Motor neuron (in vitro differentiated cells): ENCODE measurements around the gene ARL16. TPM values are rescaled to one million over a fixed set of nuclear protein-coding genes. Genes with fewer than 3 reads are reported as not detected.
A peak's percentile ranks its signal among the peaks of the same experiment; 100 is the strongest.

Experiments
- ATAC-seq, 8 experiments: fragments of 200-7000 bp; cut with Tn5 transposase; replicated peaks in 6 of 8; 2 replicates each; pipeline ENCODE4 v1.8.0; 2021; ENCODE audit warnings: mild to moderate bottlenecking in 8 of 8, moderate library complexity in 8 of 8
- H3K27ac ChIP-seq, 2 donors: fragments of 250-450 bp; sonication (Bioruptor Pico); 2 replicates each; pipeline ENCODE4 v1.9.0; 2021; ENCODE audit warnings: antibody characterized with exemption in 2 of 2, mild to moderate bottlenecking in 2 of 2, moderate library complexity in 1 of 2
- H3K4me1 ChIP-seq, 2 donors: fragments of 250-450 bp; sonication (Bioruptor Pico); replicated peaks in 1 of 2; 2 replicates each; pipeline ENCODE4 v1.6.1; 2021; ENCODE audit warnings: antibody characterized with exemption in 2 of 2, mild to moderate bottlenecking in 2 of 2, moderate library complexity in 1 of 2
- H3K4me3 ChIP-seq, 5 donors: fragments of 250-450 bp; sonication (Bioruptor Pico); 2 replicates each; pipeline ENCODE4 v1.9.0; 2021; ENCODE audit warnings: antibody characterized with exemption in 5 of 5, mild to moderate bottlenecking in 5 of 5, moderate library complexity in 4 of 5
- WGBS, 10 experiments: fragments of 450-650 bp; shearing (Covaris generic); methylation state at CpG; one replicate each; pipeline ENCODE4 v1.0.0; 2022; 5-methylcytosine and 5-hydroxymethylcytosine counted together
- in situ Hi-C, 9 experiments: fragments of 400-800 bp; cut with MboI; loops; one replicate each; pipeline ENCODE4 v1.15.0; 2021; ENCODE audit warnings: low sequenced_read_pairs in 9 of 9, low pct_unique_long_range_greater_than_20kb in 2 of 9; ENCODE audit not compliant: unreplicated experiment in 9 of 9
- total RNA-seq, 8 experiments: library from RNA; unstranded; fragments of 300-600 nt; gene quantifications; 2 replicates each; pipeline versions ENCODE4 v1.2.3 to v1.2.4, GENCODE V29; 2022

The ARL16 gene
- total RNA-seq, 8 experiments from 2014 or later, result 32.5 to 76.0 (median 48.4) TPM

DNA sequence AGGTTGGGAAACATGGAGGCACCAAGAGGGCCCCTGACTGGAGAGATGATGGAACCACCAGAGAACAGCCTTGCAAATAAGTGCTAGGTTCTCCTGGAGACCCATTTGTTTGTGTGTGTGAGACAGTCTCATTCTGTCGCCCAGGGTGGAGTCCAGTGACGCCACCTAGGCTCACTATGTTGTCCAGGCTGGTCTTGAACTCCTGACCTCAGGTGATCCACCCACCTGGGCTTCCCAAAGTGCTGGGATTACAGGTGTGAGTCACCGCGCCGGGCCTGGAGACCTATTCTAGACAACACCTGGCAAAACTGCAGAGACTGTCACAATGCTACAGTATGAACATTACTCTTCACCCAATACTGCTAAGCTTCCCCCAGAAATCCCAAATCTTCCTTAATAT lies 48.2 kb downstream of the ARL16 start:
- Histone ChIP-seq H3K4me3 (peak overlapping the region in 3 of 5 donors; percentile 73 to 99 (median 83)), H3K27ac (no peak overlapping the region)
- ATAC-seq, result no peak

DNA sequence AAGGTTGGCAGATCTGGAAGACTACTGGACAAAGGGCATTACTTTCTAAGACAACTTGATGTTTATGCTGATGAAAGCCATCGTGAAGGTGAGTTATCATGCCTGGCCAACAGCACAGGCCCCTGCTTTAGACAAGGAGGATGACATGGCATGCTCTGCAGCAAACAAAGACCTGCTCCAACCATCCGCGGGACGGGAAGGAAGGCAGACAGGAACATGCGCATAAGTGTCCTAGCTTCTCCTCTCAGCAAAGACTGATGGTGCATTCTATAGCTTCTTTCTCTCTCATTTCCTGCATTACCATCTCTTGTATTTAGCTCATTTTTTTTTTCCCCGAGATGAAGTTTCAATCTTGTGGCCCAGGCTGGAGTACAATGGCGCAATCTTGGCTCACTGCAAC lies 52.1 kb downstream of the ARL16 start:
- no peak overlapping the region for H3K4me3 ChIP-seq
- in situ Hi-C loops, result no loop called here
- H3K4me1 ChIP-seq, result peaks cover 8 to 9% of the 10 kb centered on the region in 2 donors
- WGBS, 10 experiments, result 40 to 100% (median 70%) methylated on average over 1 to 7 of the region's 7 CpGs; no CpG with 5 or more reads in 3 of the 10 experiments
- peak in 1 of 8 experiments; percentile 12 for ATAC-seq
- H3K27ac ChIP-seq, result no peak overlapping the region

More for the DNA sequence above, 48.2 kb downstream of the ARL16 start:
- in situ Hi-C loops, result no loop called here
- H3K4me1 ChIP-seq, result peaks cover 8 to 9% of the 10 kb centered on the region in 2 donors
- 62 to 100% (median 80%) methylated on average over 1 to 5 of the region's 5 CpGs; no CpG with 5 or more reads in 3 of the 10 experiments for WGBS, 10 experiments

Other genes starting within 250 kb of the ARL16 start
- 1,000 to 10,000 TPM; 2,076 to 6,877 (median 3,447) TPM for gene ACTG1, start 171.0 kb downstream of the ARL16 start, total RNA-seq
- gene FSCN2, start 155.4 kb downstream of the ARL16 start, total RNA-seq, result 1 to 10 TPM in 4 of 8 experiments, under 1 TPM in 4; 0.36 to 3.0 (median 1.2) TPM
- gene FAAP100, start 131.4 kb downstream of the ARL16 start, total RNA-seq, result 10 to 100 TPM; 13.9 to 34.9 (median 22.8) TPM
- 10 to 100 TPM; 19.3 to 78.3 (median 41.8) TPM for gene NPLOC4, start 46.7 kb downstream of the ARL16 start, total RNA-seq
- 1 to 10 TPM in 3 of 8 experiments, under 1 TPM in 4, not detected in 1; 0.22 to 1.2 (median 1.00) TPM for gene TSPAN10, start 46.6 kb downstream of the ARL16 start, total RNA-seq
- gene PDE6G, start 27.3 kb downstream of the ARL16 start, total RNA-seq, result under 1 TPM in 6 of 8 experiments, not detected in 2; 0.20 to 0.79 (median 0.55) TPM
- gene OXLD1, start 17.2 kb downstream of the ARL16 start, total RNA-seq, result 10 to 100 TPM; 20.2 to 85.8 (median 33.6) TPM
- 10 to 100 TPM in 6 of 8 experiments, 1 to 10 TPM in 2; 9.1 to 34.6 (median 22.5) TPM for gene CCDC137, start 17.1 kb downstream of the ARL16 start, total RNA-seq
- gene HGS, start 214 bp upstream of the ARL16 start, total RNA-seq, result 10 to 100 TPM; 46.1 to 89.5 (median 62.4) TPM
- 100 to 1,000 TPM in 2 of 8 experiments, 10 to 100 TPM in 6; 17.0 to 155 (median 39.6) TPM for gene MRPL12, start 19.6 kb upstream of the ARL16 start, total RNA-seq
- gene SLC25A10, start 28.5 kb upstream of the ARL16 start, total RNA-seq, result 10 to 100 TPM in 3 of 8 experiments, 1 to 10 TPM in 5; 2.4 to 24.9 (median 5.0) TPM
- under 1 TPM in 4 of 8 experiments, not detected in 4; 0.14 to 0.66 (median 0.32) TPM for gene GCGR, start 120.4 kb upstream of the ARL16 start, total RNA-seq
- 100 to 1,000 TPM in 4 of 8 experiments, 10 to 100 TPM in 4; 18.1 to 139 (median 101) TPM for gene MCRIP1, start 149.5 kb upstream of the ARL16 start, total RNA-seq
- 1 to 10 TPM in 4 of 8 experiments, under 1 TPM in 3, not detected in 1; 0.73 to 1.3 (median 1.1) TPM for gene PPP1R27, start 151.3 kb upstream of the ARL16 start, total RNA-seq
- gene P4HB, start 176.7 kb upstream of the ARL16 start, total RNA-seq, result 100 to 1,000 TPM; 116 to 461 (median 257) TPM
- 100 to 1,000 TPM in 5 of 8 experiments, 10 to 100 TPM in 3; 44.7 to 276 (median 151) TPM for gene ARHGDIA, start 187.5 kb upstream of the ARL16 start, total RNA-seq
- 100 to 1,000 TPM in 3 of 8 experiments, 10 to 100 TPM in 5; 52.7 to 176 (median 78.1) TPM for gene ALYREF, start 207.8 kb upstream of the ARL16 start, total RNA-seq
- 100 to 1,000 TPM in 6 of 8 experiments, 10 to 100 TPM in 2; 80.4 to 181 (median 120) TPM for gene ANAPC11, start 207.9 kb upstream of the ARL16 start, total RNA-seq
- gene NPB, start 218.4 kb upstream of the ARL16 start, total RNA-seq, result under 1 TPM in 7 of 8 experiments, not detected in 1; 0.15 to 0.92 (median 0.43) TPM
- 10 to 100 TPM; 11.3 to 40.6 (median 16.0) TPM for gene PCYT2, start 227.6 kb upstream of the ARL16 start, total RNA-seq
- gene SIRT7, start 234.4 kb upstream of the ARL16 start, total RNA-seq, result 10 to 100 TPM in 7 of 8 experiments, 1 to 10 TPM in 1; 7.2 to 37.9 (median 14.5) TPM
- gene MAFG, start 243.9 kb upstream of the ARL16 start, total RNA-seq, result 10 to 100 TPM in 5 of 8 experiments, 1 to 10 TPM in 3; 6.6 to 23.9 (median 15.4) TPM